PFSK-1 (cell line): Measurements from ENCODE around the gene C5orf34. TPM values are rescaled to one million over a fixed set of nuclear protein-coding genes. Genes with fewer than 3 reads are reported as not detected.

Experiments
- FOXP2 ChIP-seq: optimal IDR thresholded peaks from 2 replicates; pipeline ENCODE3; 2011; ENCODE audit warnings: borderline replicate concordance, control low read depth, inconsistent platforms; ENCODE audit not compliant: insufficient read depth; ENCODE audit errors: extremely low read length, extremely low read depth
- POLR2AphosphoS5 ChIP-seq: IDR thresholded peaks from 2 replicates; pipeline ENCODE4 v1.6.1; 2012; ENCODE audit warnings: low read depth, mild to moderate bottlenecking, control low read depth, low read length, moderate library complexity
- REST ChIP-seq, 2 experiments: IDR thresholded peaks; 2 replicates each; pipeline versions ENCODE4 v1.6.1 to v1.8.0; 2011 to 2012; ENCODE audit warnings: low read depth in 2 of 2, low read length in 2 of 2, control low read depth in 1 of 2, inconsistent platforms in 1 of 2, mild to moderate bottlenecking in 1 of 2, moderate library complexity in 1 of 2; ENCODE audit not compliant: insufficient read depth in 1 of 2
- SIN3A ChIP-seq: IDR thresholded peaks from 2 replicates; pipeline ENCODE4 v1.6.1; 2012; ENCODE audit warnings: mild to moderate bottlenecking, low read length, moderate library complexity, borderline replicate concordance; ENCODE audit not compliant: insufficient read depth
- TAF1 ChIP-seq: IDR thresholded peaks from 2 replicates; pipeline ENCODE4 v1.6.1; 2012; ENCODE audit warnings: low read length, control low read depth, borderline replicate concordance; ENCODE audit not compliant: insufficient read depth
- polyA plus RNA-seq: library from polyadenylated mRNA; unstranded; fragments of >200 nt; gene quantifications from one replicate; pipeline ENCODE4 v1.2.1, GENCODE V29; 2012; ENCODE audit warnings: low read depth, missing spikeins; ENCODE audit not compliant: insufficient read length

The C5orf34 gene
- polyA plus RNA-seq: 1.6 TPM

GRCh38 chr5:43514816-43515677, at the start of gene C5orf34:
Gene C5orf34 (minus strand): TSS chr5:43515148. CDS start chr5:43509339, 5,809 bp downstream.
- no peak for TF ChIP-seq SIN3A
- no peak for TF ChIP-seq REST (IDR thresholded peaks at IDR 0.05; ENCODE audit: insufficient read depth in 1 of 2, low read depth in 2 of 2, low read length in 2 of 2)
- TF ChIP-seq POLR2AphosphoS5: peak; percentile 97
- TF ChIP-seq FOXP2: peak; percentile 81
- peak; percentile 94 for TF ChIP-seq TAF1

GRCh38 chr5:43564289-43564850, 49.4 kb upstream of the C5orf34 start:
- TF ChIP-seq REST (IDR thresholded peaks at IDR 0.05; ENCODE audit: insufficient read depth in 1 of 2, low read depth in 2 of 2, low read length in 2 of 2): no peak
- TF ChIP-seq POLR2AphosphoS5: no peak
- TF ChIP-seq FOXP2: no peak
- TF ChIP-seq SIN3A: no peak
- no peak for TF ChIP-seq TAF1

GRCh38 chr5:43563321-43563720, 48.4 kb upstream of the C5orf34 start:
- TF ChIP-seq POLR2AphosphoS5: no peak

- no peak for TF ChIP-seq TAF1
- TF ChIP-seq SIN3A: no peak
- TF ChIP-seq POLR2AphosphoS5: no peak
- no peak for TF ChIP-seq FOXP2
- no peak for TF ChIP-seq REST (IDR thresholded peaks at IDR 0.05; ENCODE audit: insufficient read depth in 1 of 2, low read depth in 2 of 2, low read length in 2 of 2)
Measured at GRCh38 chr5:43561356-43561755, 46.4 kb upstream of the C5orf34 start.

- TF ChIP-seq FOXP2 (no peak), REST (IDR thresholded peaks at IDR 0.05; ENCODE audit: insufficient read depth in 1 of 2, low read depth in 2 of 2, low read length in 2 of 2) (no peak), TAF1 (no peak), POLR2AphosphoS5 (no peak), SIN3A (no peak)
Measured at GRCh38 chr5:43560128-43560527, 45.2 kb upstream of the C5orf34 start.
